ENCODE data around the gene CRYL1.
A peak's percentile ranks its signal among the peaks of the same experiment; 100 is the strongest.

The CRYL1 gene

DNA sequence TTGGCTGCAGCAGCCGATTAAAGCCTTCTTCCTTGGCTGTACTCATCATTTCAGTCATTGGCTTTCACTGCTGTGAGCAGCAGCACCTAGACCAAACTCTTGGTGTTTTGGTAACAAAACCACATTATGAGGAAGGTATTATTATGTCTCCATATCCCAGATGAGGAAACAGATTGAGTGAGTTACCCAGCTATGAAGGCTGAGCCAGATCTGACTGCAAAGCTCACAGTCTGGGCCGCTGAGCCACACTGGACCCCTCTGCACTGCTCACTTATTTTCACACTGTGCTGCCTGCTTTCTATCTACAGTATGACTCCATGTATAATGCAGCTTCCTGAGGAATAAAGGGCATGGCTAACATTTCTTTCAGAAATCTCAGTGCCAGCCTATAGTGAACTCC lies 24.5 kb downstream of the CRYL1 start:
- no peak for TF ChIP-seq ZFX (IDR thresholded peaks at IDR 0.05; ENCODE audit: borderline replicate concordance)
- TF ChIP-seq, protein P1, sequence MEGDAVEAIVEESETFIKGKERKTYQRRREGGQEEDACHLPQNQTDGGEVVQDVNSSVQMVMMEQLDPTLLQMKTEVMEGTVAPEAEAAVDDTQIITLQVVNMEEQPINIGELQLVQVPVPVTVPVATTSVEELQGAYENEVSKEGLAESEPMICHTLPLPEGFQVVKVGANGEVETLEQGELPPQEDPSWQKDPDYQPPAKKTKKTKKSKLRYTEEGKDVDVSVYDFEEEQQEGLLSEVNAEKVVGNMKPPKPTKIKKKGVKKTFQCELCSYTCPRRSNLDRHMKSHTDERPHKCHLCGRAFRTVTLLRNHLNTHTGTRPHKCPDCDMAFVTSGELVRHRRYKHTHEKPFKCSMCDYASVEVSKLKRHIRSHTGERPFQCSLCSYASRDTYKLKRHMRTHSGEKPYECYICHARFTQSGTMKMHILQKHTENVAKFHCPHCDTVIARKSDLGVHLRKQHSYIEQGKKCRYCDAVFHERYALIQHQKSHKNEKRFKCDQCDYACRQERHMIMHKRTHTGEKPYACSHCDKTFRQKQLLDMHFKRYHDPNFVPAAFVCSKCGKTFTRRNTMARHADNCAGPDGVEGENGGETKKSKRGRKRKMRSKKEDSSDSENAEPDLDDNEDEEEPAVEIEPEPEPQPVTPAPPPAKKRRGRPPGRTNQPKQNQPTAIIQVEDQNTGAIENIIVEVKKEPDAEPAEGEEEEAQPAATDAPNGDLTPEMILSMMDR (IDR thresholded peaks at IDR 0.05): no peak
- H3K27ac ChIP-seq: no peak overlapping the region

- TF ChIP-seq, protein P1 (IDR thresholded peaks at IDR 0.05): no peak
- no peak for TF ChIP-seq ZFX (IDR thresholded peaks at IDR 0.05; ENCODE audit: borderline replicate concordance)
- H3K27ac ChIP-seq: no peak overlapping the region
Measured at GRCh38 chr13:20499986-20500385, 25.7 kb downstream of the CRYL1 start.

DNA sequence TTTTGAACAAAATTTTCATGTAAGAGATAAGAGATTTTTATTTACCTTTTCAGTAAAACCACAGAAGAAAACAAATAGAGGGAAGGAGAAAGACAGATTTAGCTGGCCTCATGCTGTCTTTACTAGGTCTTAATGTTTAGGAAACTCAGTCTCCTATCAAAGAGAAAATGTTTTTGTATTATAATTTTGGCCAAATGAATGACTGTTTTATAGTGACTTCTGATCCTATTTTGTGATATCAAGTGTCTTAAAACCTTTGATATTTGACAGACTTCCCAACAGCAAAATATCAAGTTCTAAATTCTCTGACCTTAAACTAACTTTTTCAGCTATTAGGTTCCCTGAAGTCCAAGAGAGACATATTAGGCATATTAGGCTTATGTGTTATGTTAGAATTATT lies 27.0 kb downstream of the CRYL1 start:
- TF ChIP-seq ZFX (IDR thresholded peaks at IDR 0.05; ENCODE audit: borderline replicate concordance): no peak
- TF ChIP-seq, protein P1 (IDR thresholded peaks at IDR 0.05): no peak
- no peak overlapping the region for H3K27ac ChIP-seq

GRCh38 chr13:20498129-20498528 lies 27.5 kb downstream of the CRYL1 start:
- H3K27ac ChIP-seq: no peak overlapping the region
- no peak for TF ChIP-seq ZFX (IDR thresholded peaks at IDR 0.05; ENCODE audit: borderline replicate concordance)
- TF ChIP-seq, protein P1 (IDR thresholded peaks at IDR 0.05): no peak

DNA sequence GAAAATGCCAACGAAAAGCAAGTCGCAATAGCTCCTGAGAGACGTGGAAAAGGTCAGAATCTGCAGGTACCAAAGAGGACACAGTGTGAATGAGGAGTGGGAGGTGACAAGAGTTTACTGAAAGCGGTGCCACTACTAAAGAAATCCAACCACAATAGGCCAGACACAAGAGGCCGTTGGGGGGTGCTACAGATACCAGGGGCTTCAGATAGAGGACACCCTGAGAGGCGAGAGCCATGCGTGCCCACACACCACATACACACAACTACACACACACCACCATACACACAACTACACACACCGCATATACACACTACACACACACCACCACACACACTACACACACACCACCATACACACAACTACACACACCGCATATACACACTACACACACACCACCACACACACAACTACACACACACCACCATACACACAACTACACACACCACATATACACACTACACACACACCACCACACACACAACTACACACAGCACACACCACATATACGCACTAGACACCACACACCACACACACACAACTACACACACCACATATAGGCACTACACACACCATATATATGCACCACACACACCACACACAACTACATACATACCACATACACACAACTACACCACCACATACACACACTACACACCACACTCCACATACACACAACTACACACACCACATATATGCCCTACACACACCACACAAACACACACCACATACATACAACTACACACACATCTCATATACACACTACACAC lies 28.5 kb downstream of the CRYL1 start:
- no peak overlapping the region for H3K27ac ChIP-seq
- TF ChIP-seq ZFX (IDR thresholded peaks at IDR 0.05; ENCODE audit: borderline replicate concordance): no peak
- TF ChIP-seq, protein P1 (IDR thresholded peaks at IDR 0.05): no peak

DNA sequence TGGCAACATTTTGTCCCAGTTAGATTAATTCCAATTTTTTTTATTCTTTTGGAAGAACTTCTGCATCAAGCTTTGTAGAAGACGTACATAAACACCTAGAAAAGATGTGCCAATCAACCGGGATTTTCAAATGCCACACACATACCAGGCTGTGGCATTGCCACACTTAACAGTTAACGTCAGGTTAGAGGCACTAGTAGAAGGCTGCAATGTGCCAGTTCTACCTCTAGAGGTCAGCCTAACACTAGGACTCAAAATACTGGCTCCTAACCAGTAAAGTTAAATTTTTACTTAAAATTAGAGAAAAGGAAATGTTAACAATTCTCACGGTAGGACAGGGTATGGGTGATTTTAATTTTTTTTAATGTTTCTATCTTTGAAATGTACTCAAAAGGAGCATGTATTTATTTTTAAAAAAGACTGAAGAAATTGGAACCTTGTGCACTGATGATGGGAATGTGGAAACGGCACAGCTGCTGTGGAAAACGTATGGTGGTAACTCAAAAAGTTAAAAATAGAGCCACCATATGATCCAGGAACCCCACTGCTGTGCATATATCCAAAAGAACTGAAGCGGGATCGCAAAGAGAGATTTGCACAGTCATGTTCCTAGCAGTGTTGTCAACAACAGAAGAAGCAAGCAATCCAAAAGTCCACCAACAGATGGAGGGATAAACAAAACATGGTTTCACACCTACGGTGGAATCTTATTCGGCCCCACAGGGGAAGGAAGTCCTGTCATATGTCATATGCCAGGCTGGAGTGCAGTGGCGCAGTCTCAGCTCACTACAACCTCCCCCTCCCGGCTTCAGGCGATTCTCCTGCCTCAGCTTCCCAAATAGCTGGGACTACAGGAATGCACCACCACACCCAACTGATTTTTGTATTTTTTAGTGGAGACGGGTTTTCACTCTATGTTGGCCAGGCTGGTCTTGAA lies 30.3 kb downstream of the CRYL1 start:
- no peak overlapping the region for H3K27ac ChIP-seq

More for the DNA sequence above, 30.3 kb downstream of the CRYL1 start:
- TF ChIP-seq, protein P1 (IDR thresholded peaks at IDR 0.05): peak; percentile 93
- no peak for TF ChIP-seq ZFX (IDR thresholded peaks at IDR 0.05; ENCODE audit: borderline replicate concordance)
